ENCODE measurements around the gene KLRF2. TPM values are rescaled to one million over a fixed set of nuclear protein-coding genes. Genes with fewer than 3 reads are reported as not detected.

The KLRF2 gene
- total RNA-seq, 1 donor from 2014 or later: 0.23 TPM

DNA sequence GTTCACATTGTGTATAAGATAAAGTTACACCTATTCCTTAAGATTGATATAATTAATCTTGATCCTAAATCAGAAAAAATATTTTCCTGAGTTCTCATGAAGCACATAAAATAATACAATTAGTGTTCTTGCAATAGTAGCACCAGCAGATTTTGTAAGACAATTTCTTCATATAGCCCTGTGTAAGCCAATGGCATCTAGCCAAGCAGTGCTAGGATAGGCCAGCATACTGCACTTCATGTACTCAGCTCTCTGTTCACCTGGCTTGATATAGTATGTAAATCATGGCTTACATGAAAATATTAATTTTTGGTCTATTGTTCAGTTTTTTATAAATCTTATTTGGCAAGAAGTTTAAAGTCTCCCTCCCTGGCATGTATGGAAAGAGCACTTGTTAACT is 1.9 kb downstream of the KLRF2 start:
- intact Hi-C loops (cut with micrococcal nuclease): no loop called here

DNA sequence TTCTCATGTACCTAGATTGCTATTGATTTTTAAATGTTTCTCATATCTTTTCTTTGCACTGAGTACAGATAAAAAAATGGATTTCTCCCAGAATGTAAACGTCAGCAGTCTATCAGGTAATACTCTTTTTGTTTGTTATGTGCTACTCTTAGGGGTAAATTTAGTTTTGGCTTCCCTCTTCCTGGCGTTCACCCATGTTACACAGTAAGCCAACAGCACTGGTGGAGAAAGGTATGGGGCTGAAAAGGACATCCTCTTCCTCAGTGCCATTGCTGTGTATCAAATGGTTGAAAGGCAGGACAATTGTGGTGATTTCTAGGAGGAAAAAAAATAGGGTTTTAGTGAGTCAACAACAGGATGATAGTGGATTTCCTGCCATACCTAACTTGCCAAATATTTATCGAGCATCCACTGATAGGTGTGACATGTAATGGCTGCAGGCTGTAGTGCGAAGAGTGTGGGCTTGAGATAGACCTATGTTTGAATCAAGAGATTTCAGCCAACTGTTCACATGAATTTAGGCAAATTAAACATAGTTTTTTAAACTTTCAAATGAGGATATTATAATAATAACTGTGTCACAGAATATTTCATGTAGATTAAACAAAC is 7.5 kb downstream of the KLRF2 start:
- intact Hi-C loops (cut with micrococcal nuclease): no loop called here

DNA sequence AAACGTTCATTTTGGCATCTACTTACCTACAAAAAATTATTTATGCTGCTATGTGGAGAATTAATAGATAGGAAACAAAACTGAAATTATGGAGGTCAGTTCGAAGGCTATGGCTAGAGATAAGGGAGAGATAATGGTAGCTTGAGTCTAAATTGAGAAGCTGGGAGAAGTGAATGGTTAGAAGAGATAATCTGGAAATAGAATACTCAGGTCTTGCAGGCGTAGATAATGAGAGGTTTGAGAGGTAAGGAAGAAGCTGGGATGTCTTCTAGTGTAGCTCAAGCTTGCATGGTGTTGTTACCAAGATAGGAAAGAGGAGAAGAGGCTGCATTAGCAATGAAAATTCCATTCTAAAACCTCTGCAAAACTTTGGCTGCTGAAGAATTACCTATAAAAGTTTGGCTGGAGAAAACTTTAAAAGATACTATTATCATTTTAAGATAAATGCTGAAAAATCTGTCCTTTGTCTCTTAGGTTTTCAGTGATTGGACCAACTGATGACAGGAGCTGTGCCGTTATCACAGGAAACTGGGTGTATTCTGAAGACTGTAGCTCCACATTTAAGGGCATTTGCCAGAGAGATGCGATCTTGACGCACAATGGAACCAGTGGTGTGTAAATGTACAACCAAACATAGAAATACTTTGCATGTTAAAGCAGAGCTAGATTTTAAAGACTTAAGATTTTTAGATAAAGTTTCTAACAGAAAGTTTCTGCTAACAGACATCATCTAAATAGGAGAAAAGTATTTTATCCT is 14.1 kb downstream of the KLRF2 start:
- intact Hi-C loops (cut with micrococcal nuclease): no loop called here

DNA sequence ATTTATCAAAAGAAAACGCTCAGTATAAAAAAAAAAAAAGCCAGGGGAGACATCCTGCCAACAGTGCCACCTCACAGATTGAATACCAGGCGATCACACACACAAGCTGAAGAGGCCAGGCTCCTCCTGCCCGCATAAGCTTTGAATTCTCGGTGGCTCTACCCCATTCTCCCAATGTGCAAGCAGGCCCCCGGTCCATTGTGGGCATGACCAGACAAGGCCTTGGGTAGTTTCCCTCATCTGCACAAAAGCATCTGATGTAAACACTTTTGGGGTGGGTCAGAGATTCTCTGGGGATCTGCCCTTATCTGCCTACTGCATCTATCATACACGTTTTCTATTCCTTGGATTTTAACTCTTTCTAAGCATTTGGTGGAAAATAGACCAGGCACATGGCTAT is 16.2 kb downstream of the KLRF2 start:
- intact Hi-C loops (cut with micrococcal nuclease): no loop called here

DNA sequence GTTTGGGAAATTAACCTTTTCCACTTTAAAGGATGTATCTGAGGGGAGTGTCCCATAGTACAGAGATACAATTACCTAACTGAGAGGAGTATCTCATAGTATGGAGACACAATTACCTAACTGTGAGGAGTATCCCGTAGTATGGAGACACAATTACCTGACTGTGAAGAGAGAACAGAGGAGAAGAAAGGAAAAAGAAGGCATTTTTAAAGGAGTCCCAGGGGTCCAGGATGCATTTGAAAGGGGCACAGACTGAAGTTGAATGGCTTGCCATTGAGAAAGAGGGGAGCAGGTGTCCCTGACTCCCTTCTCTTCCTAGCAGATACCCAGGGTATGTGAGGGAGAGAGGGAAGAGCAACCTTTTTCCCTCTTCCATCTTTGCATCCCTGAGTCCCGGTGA is 17.9 kb downstream of the KLRF2 start:
- intact Hi-C loops (cut with micrococcal nuclease): no loop called here

DNA sequence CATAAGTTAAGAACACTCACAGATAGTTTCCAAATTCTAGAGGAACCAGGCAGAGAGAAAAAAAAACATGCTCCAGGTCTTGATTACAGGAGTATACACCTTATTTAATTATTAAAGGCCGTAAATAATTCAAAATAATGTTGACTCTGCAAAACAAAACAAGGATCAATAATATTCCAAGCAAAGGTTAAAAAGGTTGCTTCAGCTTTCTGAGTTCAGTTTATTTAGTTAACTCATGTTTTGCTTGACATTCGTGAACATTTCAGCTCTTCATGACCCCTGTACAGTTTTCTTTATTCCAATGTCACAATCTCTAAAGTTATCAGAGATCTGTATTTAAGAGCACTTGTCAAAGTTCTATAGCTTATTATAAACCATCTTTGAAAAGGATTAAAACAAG is 19.6 kb downstream of the KLRF2 start:
- intact Hi-C loops (cut with micrococcal nuclease): no loop called here

DNA sequence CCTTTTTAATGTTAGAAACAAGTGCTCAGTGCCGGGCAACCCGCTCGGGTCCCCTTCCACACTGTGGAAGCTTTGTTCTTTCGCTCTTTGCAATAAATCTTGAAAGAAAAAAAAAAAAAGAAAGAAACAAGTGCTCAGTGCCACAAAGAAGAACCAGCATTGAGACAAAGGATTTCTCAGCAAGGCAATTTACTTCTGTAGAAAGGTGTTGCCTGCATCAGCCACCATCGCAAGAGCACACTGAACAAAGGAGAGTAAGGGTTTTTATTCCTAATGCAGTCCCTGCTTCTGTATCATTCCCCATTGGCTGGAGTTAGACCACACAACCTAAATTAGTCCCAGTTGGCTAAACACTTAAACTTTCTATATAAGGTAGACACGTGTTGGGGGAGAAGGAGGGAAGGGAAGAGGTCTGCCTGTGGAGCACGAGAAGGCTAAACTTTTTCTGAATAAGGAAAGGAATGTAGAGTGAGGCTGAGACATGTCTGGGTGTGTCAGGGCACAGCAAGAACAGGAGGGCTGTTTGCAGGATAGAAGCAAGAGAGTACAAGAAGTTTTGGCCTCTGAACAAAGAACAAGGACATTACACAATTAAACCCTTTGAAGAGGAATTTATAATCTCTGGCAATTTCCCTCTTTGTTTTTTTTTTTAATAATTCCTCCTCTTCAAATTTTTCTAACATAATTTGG is 21.4 kb downstream of the KLRF2 start:
- intact Hi-C loops (cut with micrococcal nuclease): no loop called here

DNA sequence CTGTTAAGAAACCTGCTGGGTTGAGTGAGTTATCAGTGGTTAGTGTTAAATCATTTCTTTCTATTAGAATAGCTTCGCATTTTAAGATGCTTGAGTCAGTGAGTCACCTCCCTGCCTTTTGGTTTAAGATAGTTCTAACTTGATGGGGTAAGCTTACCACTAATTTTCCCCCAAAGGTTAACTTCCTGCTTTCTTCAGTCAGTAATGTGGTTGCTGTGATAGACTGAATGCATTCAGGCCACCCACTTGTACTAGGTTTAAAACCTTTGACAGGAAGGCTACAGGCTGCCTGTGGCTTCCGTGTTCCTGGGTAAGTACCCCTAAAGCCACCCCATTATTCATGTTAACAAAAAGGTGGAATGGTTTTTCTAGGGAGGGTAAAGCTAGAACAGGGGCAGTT is 25.6 kb downstream of the KLRF2 start:
- intact Hi-C loops (cut with micrococcal nuclease): loop anchor here (5.0 kb wide), 1 partner anchor 40 kb away; the partner anchor contains the start of gene CLEC2B

DNA sequence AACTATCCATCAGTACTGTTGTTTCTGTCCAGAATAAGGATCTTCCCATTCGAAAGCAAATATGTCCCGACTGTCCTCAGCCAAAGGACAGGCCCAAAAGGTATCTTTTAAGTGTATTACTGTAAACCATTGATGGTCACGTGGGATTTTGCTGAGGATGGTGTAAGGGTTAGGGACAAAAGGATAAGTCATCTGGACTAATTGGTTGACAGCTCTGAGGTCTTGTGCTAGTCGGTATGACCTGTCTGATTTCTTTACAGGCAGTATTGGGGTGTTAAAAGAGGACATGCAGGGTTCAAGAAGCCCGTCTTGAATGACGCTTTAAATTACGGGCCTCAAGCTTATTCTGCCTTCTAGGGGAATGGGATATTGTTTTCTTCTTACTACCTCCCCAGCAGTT is 26.5 kb downstream of the KLRF2 start:
- intact Hi-C loops (cut with micrococcal nuclease): loop anchor here (5.0 kb wide), 1 partner anchor 40 kb away; the partner anchor contains the start of gene CLEC2B

DNA sequence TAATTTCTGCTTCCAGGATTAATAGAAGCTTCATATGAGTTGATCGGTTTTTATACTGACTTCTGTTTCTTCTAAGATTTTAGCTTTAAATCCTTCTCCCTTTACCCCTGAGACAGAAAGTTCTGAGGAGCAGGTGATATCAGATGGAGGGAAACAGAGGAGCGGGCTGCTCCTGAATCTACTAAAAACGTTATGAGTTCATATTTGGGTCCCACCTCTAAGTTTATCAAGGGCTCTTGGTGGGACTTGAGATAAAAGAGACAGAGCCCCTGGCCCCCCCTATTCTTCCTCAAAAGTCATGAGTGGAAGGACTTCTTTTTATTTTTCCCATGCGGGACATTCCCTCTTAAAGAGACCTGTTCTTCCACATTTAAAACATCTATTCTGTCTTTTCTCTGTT is 27.1 kb downstream of the KLRF2 start:
- intact Hi-C loops (cut with micrococcal nuclease): loop anchor here (5.0 kb wide), 1 partner anchor 41 kb away; the partner anchor contains the start of gene CLEC2B

DNA sequence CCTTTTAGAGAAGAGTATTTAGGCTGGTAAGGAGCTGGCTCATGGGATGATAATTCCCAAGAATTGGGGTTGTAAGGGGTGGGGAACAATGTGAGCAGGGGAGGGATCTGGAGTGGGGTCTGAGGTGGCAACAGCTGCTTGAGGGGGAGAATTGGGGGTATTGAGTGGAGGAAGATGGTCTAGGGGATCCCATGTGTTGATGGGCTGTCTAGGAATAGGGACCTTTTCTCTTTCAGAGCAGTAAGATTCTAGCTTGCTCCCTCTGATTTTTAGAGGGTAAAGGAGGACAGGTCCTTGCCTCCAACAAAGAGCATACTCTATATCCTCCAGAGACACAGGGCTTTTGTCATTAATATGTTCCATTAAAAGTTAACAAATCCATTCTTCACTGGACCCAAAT is 28.4 kb downstream of the KLRF2 start:
- intact Hi-C loops (cut with micrococcal nuclease): loop anchor here (5.0 kb wide), 1 partner anchor 42 kb away; the partner anchor contains the start of gene CLEC2B

DNA sequence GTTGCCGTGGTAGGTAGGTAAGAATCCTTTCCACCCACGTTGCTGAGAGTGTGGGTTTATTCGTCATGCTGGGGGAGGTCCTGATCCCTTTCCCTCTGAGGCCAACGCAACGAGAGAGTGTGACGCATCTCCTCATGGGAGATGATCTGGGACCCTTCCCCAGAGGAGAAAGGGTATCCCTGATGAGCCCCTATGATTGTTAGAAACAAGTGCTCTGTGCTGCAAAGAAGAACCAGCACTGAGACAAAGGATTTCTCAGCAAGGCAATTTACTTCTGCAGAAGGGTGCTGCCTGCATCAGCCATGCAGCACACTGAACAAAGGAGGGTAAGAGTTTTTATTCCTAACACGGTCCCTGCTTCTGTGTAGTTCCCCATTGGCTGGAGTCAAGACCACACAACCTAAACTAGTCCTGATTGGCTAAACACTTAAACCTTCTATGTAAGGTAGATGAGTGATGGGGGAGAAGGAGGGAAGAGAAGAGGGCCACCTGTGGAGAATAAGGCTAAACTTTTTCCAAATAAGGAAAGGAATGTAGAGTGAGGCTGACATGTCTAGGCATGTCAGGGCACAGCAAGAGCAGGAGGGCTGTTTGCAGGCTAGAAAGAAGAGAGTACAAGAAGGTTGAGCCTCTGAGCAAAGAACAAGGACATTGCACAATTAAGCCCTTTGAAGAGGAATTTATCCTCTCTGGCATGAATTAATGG is 29.6 kb downstream of the KLRF2 start:
- intact Hi-C loops (cut with micrococcal nuclease): no loop called here

DNA sequence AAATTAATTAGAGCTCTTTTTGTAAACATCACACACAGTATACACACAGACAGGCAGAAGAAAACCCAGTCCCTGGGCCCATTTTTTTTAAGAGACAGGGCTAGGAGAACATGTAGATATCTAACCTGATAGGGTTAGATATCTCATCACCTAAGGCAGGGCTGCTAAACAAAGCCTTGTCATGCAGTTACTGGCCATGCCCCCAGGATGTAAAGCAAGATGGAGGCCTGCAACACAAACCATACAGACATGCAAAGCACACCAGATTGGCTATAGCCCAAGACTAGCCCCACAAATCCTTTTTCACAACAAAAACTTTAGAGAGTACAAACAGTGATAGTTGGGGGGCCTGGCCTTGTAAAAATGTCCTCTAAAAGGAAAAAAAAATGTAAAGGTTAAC is 30.4 kb downstream of the KLRF2 start:
- intact Hi-C loops (cut with micrococcal nuclease): no loop called here

DNA sequence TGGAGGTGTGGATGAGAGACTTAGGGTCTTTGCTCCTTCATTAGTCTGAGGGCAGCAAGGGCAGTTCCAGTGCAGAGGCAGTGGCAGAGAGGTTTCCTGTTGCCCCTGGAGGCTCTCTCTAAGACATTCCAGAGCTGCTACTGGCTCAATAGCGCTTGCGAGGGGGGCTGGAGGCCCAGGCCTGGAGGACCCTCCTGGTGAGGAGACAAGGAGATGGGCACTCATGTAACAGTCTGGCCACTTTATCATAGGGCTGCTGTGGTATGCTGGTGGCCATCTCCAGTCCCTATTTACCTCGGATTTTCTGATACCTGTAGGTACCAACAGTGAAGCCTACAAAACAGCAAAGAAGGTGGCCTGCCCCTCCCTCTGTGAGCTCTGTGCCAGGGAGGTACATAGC is 38.2 kb downstream of the KLRF2 start:
- intact Hi-C loops (cut with micrococcal nuclease): no loop called here

DNA sequence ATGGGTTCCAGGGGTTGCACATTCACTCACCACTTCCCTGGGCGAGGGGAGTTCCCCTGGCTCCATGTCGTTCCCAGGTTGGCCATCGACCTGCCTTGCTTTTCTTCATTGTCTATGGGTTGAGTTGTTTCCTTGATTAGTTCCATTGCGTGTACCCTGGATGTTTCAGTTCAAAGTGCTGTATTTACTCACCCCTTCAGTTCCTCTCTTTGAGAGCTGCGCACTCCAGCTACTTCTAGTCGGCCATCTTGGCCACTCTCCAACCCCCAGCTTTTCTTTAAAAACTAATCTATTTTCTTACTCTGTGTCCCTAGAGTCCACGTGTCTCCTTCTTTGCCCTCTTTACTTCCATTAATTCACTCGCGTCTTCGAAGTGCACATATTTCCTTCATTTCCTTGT is 39.2 kb downstream of the KLRF2 start:
- intact Hi-C loops (cut with micrococcal nuclease): no loop called here

DNA sequence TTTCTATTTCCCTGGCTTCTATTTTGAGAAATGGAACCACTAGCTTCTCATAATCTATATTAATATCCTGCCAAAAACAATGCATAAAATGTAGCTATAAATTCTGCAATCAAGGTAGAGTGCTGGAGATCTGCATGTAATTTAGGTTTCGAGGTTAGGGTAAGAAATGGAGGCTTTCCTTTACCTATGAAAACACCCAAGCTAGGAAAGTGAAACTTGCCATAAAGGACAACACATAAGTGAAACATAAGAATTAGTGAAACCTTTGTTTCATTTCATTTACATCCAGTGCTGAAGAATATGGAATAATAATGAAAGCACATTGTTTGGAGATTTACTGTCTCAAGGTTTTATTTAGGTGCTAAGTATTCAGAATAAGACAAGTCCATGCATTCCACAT is 41.1 kb downstream of the KLRF2 start:
- intact Hi-C loops (cut with micrococcal nuclease): no loop called here

DNA sequence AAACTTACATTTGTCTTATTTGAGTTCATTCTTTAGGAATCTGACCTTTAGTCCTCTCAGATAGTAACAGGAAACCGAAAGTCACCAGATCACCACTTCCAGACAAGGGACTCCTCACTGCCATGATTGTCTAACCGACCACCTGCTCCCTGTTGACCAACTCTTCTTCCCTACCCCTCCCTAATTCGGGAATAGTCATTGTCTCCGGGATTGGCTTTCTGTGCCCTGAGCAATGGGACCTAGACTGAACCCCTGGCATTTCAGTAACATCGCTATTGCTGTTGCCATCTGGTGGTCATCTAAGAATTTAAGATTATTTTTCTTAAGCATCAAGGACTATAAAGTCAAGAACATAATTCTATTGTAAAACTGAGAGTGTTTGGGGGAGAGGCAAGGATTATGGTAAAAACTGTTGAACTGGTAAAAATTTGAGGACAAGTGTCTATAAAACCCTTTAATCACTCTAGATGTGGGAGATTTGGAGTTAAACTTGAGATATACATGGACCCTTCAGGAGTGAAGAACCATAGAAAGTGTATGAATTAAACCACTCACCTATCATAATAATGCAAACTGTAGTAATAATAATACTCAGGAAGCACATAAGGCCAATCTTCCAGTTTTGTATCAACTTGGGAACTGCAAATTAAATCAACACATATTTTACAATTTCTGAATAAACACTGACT is 44.6 kb downstream of the KLRF2 start:
- intact Hi-C loops (cut with micrococcal nuclease): loop anchor here (1.0 to 2.0 kb wide), 3 partner anchors 57 to 176 kb away; partner anchors contain the start of gene CLEC2B

DNA sequence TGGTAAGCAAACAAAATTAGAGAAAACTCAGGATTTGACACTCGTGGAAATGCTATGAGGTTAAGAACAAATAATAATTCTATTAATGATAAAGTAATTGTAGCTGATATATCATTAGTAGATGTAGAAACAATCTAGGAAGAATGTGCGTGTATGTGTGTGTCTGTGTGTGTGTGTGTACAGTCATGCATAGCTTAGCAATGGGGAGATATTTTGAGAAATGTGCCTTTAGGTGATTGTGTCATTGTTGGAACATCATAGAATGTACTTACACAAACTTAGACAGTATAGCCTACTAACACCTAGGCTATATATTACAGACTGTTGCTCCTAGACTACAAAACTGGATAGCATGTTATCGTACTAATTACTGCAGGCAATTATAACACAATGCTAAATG is 45.6 kb downstream of the KLRF2 start:
- intact Hi-C loops (cut with micrococcal nuclease): no loop called here

DNA sequence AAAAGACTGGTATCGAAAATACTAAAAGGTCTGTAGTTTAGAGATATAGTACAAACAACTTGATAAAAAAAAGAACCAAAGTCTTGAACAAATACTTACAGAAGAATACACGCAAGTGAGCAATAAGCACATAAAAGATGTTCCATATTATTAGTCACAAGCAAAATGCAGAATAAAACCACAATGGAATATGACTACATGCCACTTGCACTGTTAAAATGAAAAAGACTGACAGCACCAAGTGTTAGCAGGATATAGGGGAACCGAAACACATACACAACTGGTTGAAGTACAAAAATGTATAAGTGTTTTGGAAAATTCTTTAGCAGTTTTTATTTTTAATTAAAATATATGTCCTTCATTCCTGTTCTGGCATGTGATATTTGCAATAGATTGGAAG is 47.3 kb downstream of the KLRF2 start:
- intact Hi-C loops (cut with micrococcal nuclease): no loop called here

DNA sequence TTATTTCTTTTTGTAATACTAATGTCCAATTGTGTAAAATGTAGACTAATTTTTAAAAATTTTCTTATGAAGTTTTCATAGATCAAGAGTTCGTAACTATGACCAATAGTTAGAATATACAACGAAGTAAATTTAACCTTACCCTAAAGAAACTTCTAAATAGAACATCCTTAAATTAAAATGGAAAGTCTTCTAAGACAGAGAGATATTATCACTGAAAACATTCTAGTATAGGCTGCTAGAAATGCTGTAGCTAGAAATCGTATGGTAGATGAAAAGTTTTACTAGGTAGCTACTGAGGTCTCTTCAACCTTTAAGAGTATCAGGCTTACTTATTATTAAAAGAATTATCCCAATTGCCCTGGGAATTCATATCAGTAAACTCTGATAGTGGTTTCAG is 50.0 kb downstream of the KLRF2 start:
- intact Hi-C loops (cut with micrococcal nuclease): no loop called here

DNA sequence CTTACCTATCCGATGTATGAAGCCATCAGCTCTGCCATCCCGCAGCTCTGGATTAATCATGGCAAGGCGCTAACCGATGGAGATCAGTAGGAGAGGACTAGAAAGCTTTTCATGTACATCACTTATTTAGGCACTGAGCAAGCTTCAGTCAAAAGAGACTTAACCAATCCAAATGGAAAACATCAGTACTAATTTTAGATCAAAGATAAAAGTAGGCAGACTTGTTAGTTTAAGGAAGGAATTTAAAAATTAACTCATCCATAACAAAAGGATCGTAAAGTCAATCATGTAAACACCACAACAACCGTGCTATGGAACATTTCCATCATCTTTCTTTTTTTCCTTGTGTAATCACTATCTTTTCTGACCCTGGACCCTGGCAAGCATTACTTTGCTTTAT is 51.0 kb downstream of the KLRF2 start, which contains the start of gene CLEC2A:
Gene CLEC2A, minus strand, starts transcription at position 101 of the 400 bp plus-strand sequence. Its CDS starts 41 bp downstream, at position 60.
- intact Hi-C loops (cut with micrococcal nuclease): no loop called here
